ENCODE results near the gene VPS37C.

DNA sequence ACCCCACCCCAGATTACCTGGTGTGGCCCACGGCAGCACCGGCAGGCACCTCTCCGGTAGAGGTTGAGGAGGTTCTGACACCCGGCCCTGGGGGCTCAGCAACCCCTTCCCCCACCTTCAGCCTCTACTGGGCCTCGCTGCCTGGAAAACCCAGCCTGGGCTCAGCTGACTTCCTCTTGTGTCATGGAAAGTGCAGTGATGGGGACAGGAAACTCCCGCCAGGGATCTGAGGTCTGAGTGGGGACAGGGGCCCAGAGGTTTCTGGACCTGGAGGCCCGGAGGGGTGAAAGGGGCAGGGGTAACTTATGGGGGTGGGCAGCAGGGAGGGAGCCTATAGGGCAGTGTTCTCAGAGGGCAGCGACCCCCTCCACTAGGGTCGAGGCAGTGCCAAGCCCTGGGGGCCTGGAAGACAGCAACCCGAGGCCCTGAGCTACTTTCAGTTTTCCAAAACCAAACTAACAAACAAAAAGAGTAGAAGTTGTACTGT, 68.9 kb downstream of the VPS37C start:
- no peak for TF ChIP-seq POLR2A (IDR thresholded peaks at IDR 0.05)
- TF ChIP-seq, protein P1, sequence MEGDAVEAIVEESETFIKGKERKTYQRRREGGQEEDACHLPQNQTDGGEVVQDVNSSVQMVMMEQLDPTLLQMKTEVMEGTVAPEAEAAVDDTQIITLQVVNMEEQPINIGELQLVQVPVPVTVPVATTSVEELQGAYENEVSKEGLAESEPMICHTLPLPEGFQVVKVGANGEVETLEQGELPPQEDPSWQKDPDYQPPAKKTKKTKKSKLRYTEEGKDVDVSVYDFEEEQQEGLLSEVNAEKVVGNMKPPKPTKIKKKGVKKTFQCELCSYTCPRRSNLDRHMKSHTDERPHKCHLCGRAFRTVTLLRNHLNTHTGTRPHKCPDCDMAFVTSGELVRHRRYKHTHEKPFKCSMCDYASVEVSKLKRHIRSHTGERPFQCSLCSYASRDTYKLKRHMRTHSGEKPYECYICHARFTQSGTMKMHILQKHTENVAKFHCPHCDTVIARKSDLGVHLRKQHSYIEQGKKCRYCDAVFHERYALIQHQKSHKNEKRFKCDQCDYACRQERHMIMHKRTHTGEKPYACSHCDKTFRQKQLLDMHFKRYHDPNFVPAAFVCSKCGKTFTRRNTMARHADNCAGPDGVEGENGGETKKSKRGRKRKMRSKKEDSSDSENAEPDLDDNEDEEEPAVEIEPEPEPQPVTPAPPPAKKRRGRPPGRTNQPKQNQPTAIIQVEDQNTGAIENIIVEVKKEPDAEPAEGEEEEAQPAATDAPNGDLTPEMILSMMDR (IDR thresholded peaks at IDR 0.05) = no peak
- no peak for TF ChIP-seq EP300 (IDR thresholded peaks at IDR 0.05)

All from tibial nerve (tissue), 4 donors.